Fibroblast of lung (primary cell): ENCODE data around the gene UGT1A10. TPM values are rescaled to one million over a fixed set of nuclear protein-coding genes. Genes with fewer than 3 reads are reported as not detected.
A peak's percentile ranks its signal among the peaks of the same experiment; 100 is the strongest.

Experiments used
- DNase-seq, 2 donors: peaks; one replicate each; pipeline versions ENCODE4 v3.0.0 to v3.0.0-alpha.2; 2010; ENCODE audit warnings: low read depth in 2 of 2
- H2AFZ ChIP-seq: 2 replicates; pipeline ENCODE4 v1.5.1; 2012; ENCODE audit warnings: low read length, control low read depth, inconsistent platforms
- H3K27ac ChIP-seq: 2 replicates; pipeline ENCODE4 v1.5.1; 2011; ENCODE audit warnings: low read length, control low read depth; ENCODE audit not compliant: insufficient read depth
- H3K27me3 ChIP-seq: 2 replicates; pipeline ENCODE4 v1.5.1; 2011; ENCODE audit warnings: mild to moderate bottlenecking, low read length; ENCODE audit not compliant: control insufficient read depth, insufficient read depth
- H3K36me3 ChIP-seq: 2 replicates; pipeline ENCODE4 v1.5.1; 2011; ENCODE audit warnings: low read length; ENCODE audit not compliant: control insufficient read depth, insufficient read depth
- H3K4me1 ChIP-seq: 2 replicates; pipeline ENCODE4 v1.5.1; 2011; ENCODE audit warnings: low read length; ENCODE audit not compliant: control insufficient read depth, insufficient read depth; ENCODE audit errors: extremely low read depth
- H3K4me2 ChIP-seq: 2 replicates; pipeline ENCODE4 v1.5.1; 2011; ENCODE audit warnings: low read length, control low read depth; ENCODE audit not compliant: insufficient read depth; ENCODE audit errors: extremely low read depth
- H3K4me3 ChIP-seq, 4 experiments: fragments of 200-600 bp in 1 of 4; sonication (generic) in 1 of 4; replicated peaks in 1 of 4; 2 replicates each; pipeline ENCODE4 v1.5.1; 2011 to 2016; ENCODE audit warnings: low read length in 4 of 4, low read depth in 3 of 4, mild to moderate bottlenecking in 3 of 4, control low read depth in 2 of 4, inconsistent platforms in 1 of 4, mixed read lengths in 1 of 4; ENCODE audit not compliant: insufficient read depth in 1 of 4; ENCODE audit errors: control extremely low read depth in 1 of 4
- H3K79me2 ChIP-seq: 2 replicates; pipeline ENCODE4 v1.5.1; 2012; ENCODE audit warnings: mild to moderate bottlenecking, low read length, inconsistent platforms; ENCODE audit not compliant: control insufficient read depth, insufficient read depth
- H3K9ac ChIP-seq: 2 replicates; pipeline ENCODE4 v1.5.1; 2011; ENCODE audit warnings: mild to moderate bottlenecking, low read length, control low read depth; ENCODE audit not compliant: insufficient read depth
- H3K9me3 ChIP-seq: 2 replicates; pipeline ENCODE4 v1.5.1; 2012; ENCODE audit warnings: low read depth, low read length; ENCODE audit not compliant: control insufficient read depth, insufficient read depth
- H4K20me1 ChIP-seq: 2 replicates; pipeline ENCODE4 v1.5.1; 2011; ENCODE audit warnings: low read length; ENCODE audit not compliant: control insufficient read depth, insufficient read depth; ENCODE audit errors: extremely low read depth
- EZH2 ChIP-seq: IDR thresholded peaks from 2 replicates; pipeline ENCODE4 v1.5.1; 2012; ENCODE audit warnings: low read length, control low read depth, mild to moderate bottlenecking; ENCODE audit errors: missing control alignments
- polyA plus RNA-seq, 2 donors: library from polyadenylated mRNA; depleted of rRNA in 1 of 2; stranded (reverse) in 1 of 2; unstranded in 1 of 2; fragments of >200 nt; gene quantifications; 2 replicates each; pipeline ENCODE4 v1.2.1, GENCODE V29; 2011 to 2012; ENCODE audit warnings: missing spikeins in 1 of 2
- total RNA-seq: library from RNA; depleted of rRNA; stranded (reverse); fragments of >200 nt; gene quantifications from 2 replicates; pipeline ENCODE4 v1.2.1, GENCODE V29; 2014
- TF ChIP-seq, protein P1 (sequence below), 2 donors: IDR thresholded peaks in 1 of 2; conservative IDR thresholded peaks in 1 of 2; 1 replicate in 1 of 2; 2 replicates in 1 of 2; pipeline ENCODE4 v1.5.1; 2011 to 2012; ENCODE audit warnings: low read length in 2 of 2, control low read depth in 1 of 2, inconsistent platforms in 1 of 2, low read depth in 1 of 2, mild to moderate bottlenecking in 1 of 2

UGT1A10 gene
- total and polyA plus RNA-seq, 2 donors (not counting 1 experiment from before 2014, with no cell fraction given), result not detected

DNA sequence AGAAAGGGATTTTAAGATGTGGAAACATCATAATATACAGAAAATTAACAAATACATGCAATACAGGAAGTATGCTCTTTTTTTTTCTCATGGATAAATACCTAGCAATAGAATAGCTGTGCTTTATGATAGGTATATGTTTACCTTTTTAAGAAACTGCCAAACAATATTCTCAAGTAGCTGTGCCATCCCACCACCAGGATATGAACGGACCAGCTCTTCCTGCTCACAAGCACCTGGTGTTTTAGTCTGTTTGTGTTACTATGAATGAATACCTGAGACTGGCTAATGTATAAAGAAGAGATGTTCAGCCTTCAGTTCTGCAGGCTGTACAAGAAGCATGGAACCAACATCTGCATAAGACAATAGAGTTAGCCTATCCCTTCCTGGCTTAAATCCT lies 38.7 kb upstream of the UGT1A10 start:
- no peaks in the 10 kb centered on the region for H3K27me3 ChIP-seq
- no peak overlapping the region for H3K4me3 ChIP-seq
- H3K4me1 ChIP-seq, result no peaks in the 10 kb centered on the region
- H3K9ac ChIP-seq, result no peak overlapping the region
- H3K9me3 ChIP-seq, result no peaks in the 10 kb centered on the region
- no peaks in the 10 kb centered on the region for H3K36me3 ChIP-seq
- H2AFZ ChIP-seq, result no peak overlapping the region
- H3K79me2 ChIP-seq, result no peaks in the 10 kb centered on the region
- DNase-seq, result no peak
- no peak overlapping the region for H3K4me2 ChIP-seq
- no peak overlapping the region for H3K27ac ChIP-seq
- H4K20me1 ChIP-seq, result no peaks in the 10 kb centered on the region
- TF ChIP-seq EZH2, result no peak
- TF ChIP-seq, protein P1, sequence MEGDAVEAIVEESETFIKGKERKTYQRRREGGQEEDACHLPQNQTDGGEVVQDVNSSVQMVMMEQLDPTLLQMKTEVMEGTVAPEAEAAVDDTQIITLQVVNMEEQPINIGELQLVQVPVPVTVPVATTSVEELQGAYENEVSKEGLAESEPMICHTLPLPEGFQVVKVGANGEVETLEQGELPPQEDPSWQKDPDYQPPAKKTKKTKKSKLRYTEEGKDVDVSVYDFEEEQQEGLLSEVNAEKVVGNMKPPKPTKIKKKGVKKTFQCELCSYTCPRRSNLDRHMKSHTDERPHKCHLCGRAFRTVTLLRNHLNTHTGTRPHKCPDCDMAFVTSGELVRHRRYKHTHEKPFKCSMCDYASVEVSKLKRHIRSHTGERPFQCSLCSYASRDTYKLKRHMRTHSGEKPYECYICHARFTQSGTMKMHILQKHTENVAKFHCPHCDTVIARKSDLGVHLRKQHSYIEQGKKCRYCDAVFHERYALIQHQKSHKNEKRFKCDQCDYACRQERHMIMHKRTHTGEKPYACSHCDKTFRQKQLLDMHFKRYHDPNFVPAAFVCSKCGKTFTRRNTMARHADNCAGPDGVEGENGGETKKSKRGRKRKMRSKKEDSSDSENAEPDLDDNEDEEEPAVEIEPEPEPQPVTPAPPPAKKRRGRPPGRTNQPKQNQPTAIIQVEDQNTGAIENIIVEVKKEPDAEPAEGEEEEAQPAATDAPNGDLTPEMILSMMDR (conservative IDR thresholded peaks at IDR 0.05 in 1 of 2, IDR thresholded peaks at IDR 0.05 in 1 of 2; ENCODE audit: low read depth in 1 of 2, low read length in 2 of 2), result no peak

GRCh38 chr2:233598952-233599351 lies 37.3 kb upstream of the UGT1A10 start:
- Histone ChIP-seq H3K4me2 (no peak overlapping the region), H3K9ac (no peak overlapping the region), H2AFZ (no peak overlapping the region), H3K79me2 (no peaks in the 10 kb centered on the region), H3K27me3 (no peaks in the 10 kb centered on the region), H4K20me1 (no peaks in the 10 kb centered on the region), H3K4me3 (no peak overlapping the region), H3K9me3 (no peaks in the 10 kb centered on the region), H3K36me3 (no peaks in the 10 kb centered on the region), H3K4me1 (no peaks in the 10 kb centered on the region), H3K27ac (no peak overlapping the region)
- TF ChIP-seq, protein P1 (conservative IDR thresholded peaks at IDR 0.05 in 1 of 2, IDR thresholded peaks at IDR 0.05 in 1 of 2; ENCODE audit: low read depth in 1 of 2, low read length in 2 of 2), result no peak
- TF ChIP-seq EZH2, result no peak
- DNase-seq, result no peak

GRCh38 chr2:233600386-233600785 lies 35.9 kb upstream of the UGT1A10 start:
- Histone ChIP-seq H3K4me2 (no peak overlapping the region), H3K4me3 (no peak overlapping the region), H2AFZ (no peak overlapping the region), H3K9me3 (no peaks in the 10 kb centered on the region), H3K27ac (no peak overlapping the region), H3K36me3 (no peaks in the 10 kb centered on the region), H3K27me3 (no peaks in the 10 kb centered on the region), H3K79me2 (no peaks in the 10 kb centered on the region), H3K9ac (no peak overlapping the region), H4K20me1 (no peaks in the 10 kb centered on the region), H3K4me1 (no peaks in the 10 kb centered on the region)
- no peak for TF ChIP-seq EZH2
- TF ChIP-seq, protein P1 (conservative IDR thresholded peaks at IDR 0.05 in 1 of 2, IDR thresholded peaks at IDR 0.05 in 1 of 2; ENCODE audit: low read depth in 1 of 2, low read length in 2 of 2), result no peak
- peak in 1 of 2 donors; percentile 6 for DNase-seq
